Bone marrow (tissue), 2 donors: ENCODE data around the gene KCNMB2.

ENCODE experiments used
- DNase-seq, 2 donors: peaks; one replicate each; lab custom pipeline; 2025; lab: John Stamatoyannopoulos, UW

Gene KCNMB2

GRCh38 chr3:178807694-178808093 is 271.5 kb downstream of the KCNMB2 start:
- DNase-seq = no peak

GRCh38 chr3:178808748-178809147 is 272.5 kb downstream of the KCNMB2 start:
- DNase-seq = no peak

- no peak for DNase-seq
Observed at GRCh38 chr3:178810181-178810580, 273.9 kb downstream of the KCNMB2 start.

- no peak for DNase-seq
Observed at GRCh38 chr3:178822722-178823121, 286.5 kb downstream of the KCNMB2 start.

- no peak for DNase-seq
Observed at GRCh38 chr3:178823150-178823549, 286.9 kb downstream of the KCNMB2 start.

- no peak for DNase-seq
Observed at GRCh38 chr3:178823591-178824246, 287.5 kb downstream of the KCNMB2 start.

GRCh38 chr3:178826435-178827123 is 290.3 kb downstream of the KCNMB2 start:
- no peak for DNase-seq

GRCh38 chr3:178827285-178827856 is 291.1 kb downstream of the KCNMB2 start:
- DNase-seq = no peak

GRCh38 chr3:178833695-178834094 is 297.5 kb downstream of the KCNMB2 start:
- no peak for DNase-seq

- no peak for DNase-seq
Observed at GRCh38 chr3:178835033-178835432, 298.8 kb downstream of the KCNMB2 start.

- no peak for DNase-seq
Observed at GRCh38 chr3:178837512-178837911, 301.3 kb downstream of the KCNMB2 start.

- no peak for DNase-seq
Observed at GRCh38 chr3:178840586-178840985, 304.4 kb downstream of the KCNMB2 start.

GRCh38 chr3:178841011-178841410 is 304.8 kb downstream of the KCNMB2 start:
- DNase-seq = no peak

- no peak for DNase-seq
Observed at GRCh38 chr3:178844916-178845315, 308.7 kb downstream of the KCNMB2 start.

- DNase-seq = no peak
Observed at GRCh38 chr3:178845420-178846118, 309.3 kb downstream of the KCNMB2 start.

GRCh38 chr3:178847190-178847589 is 311.0 kb downstream of the KCNMB2 start:
- no peak for DNase-seq

GRCh38 chr3:178849199-178849910 is 313.1 kb downstream of the KCNMB2 start:
- DNase-seq = no peak

GRCh38 chr3:178850450-178851190 is 314.4 kb downstream of the KCNMB2 start:
- no peak for DNase-seq

GRCh38 chr3:178851564-178851963 is 315.3 kb downstream of the KCNMB2 start:
- no peak for DNase-seq

GRCh38 chr3:178856804-178857203 is 320.6 kb downstream of the KCNMB2 start:
- DNase-seq = no peak

GRCh38 chr3:178859386-178859785 is 323.1 kb downstream of the KCNMB2 start:
- DNase-seq = no peak
